Heart right ventricle (tissue), 16 donors: ENCODE results near the gene SPDYE16. TPM values are rescaled to one million over a fixed set of nuclear protein-coding genes. Genes with fewer than 3 reads are reported as not detected.
A peak's percentile ranks its signal among the peaks of the same experiment; 100 is the strongest.
"Not testable (repeated sequence)": the region's sequence is repeated elsewhere in the genome, so short reads cannot be mapped to it uniquely, and the experiment has no call there.

Experiments
- ATAC-seq, 8 donors: fragments of 200-7000 bp; cut with Tn5 transposase; one replicate each; pipeline ENCODE4 v1.9.1; 2020; ENCODE audit warnings: mild to moderate bottlenecking in 8 of 8, moderate library complexity in 8 of 8, moderate number of reproducible peaks in 1 of 8
- DNase-seq, 2 donors: peaks; one replicate each; pipeline ENCODE4 v3.0.0-alpha.2; 2020
- H3K27ac ChIP-seq, 10 donors: fragments of 200-600 bp; sonication (generic) in 2 of 10; one replicate each; pipeline versions ENCODE4 v1.5.0 to v1.8.0; 2020 to 2022; ENCODE audit warnings: mild to moderate bottlenecking in 3 of 10
- H3K27me3 ChIP-seq, 7 donors: fragments of 200-600 bp; one replicate each; pipeline ENCODE4 v1.8.0; 2021 to 2022; ENCODE audit warnings: mild to moderate bottlenecking in 2 of 7
- H3K36me3 ChIP-seq, 9 donors: fragments of 200-600 bp; sonication (generic) in 1 of 9; one replicate each; pipeline versions ENCODE4 v1.5.0 to v1.8.0; 2020 to 2022; ENCODE audit warnings: mild to moderate bottlenecking in 2 of 9
- H3K4me1 ChIP-seq, 9 donors: fragments of 200-600 bp; sonication (generic) in 1 of 9; one replicate each; pipeline versions ENCODE4 v1.5.0 to v1.8.0; 2020 to 2022; ENCODE audit warnings: mild to moderate bottlenecking in 4 of 9
- H3K4me3 ChIP-seq, 10 donors: fragments of 200-600 bp; sonication (generic) in 2 of 10; one replicate each; pipeline versions ENCODE4 v1.5.0 to v1.8.0; 2020 to 2022; ENCODE audit warnings: mild to moderate bottlenecking in 7 of 10, moderate library complexity in 2 of 10
- H3K9me3 ChIP-seq, 11 donors: fragments of 200-600 bp in 10 of 11; sonication (generic) in 2 of 11; one replicate each; pipeline versions ENCODE4 v1.5.0 to v1.8.0; 2013 to 2022; ENCODE audit warnings: mild to moderate bottlenecking in 2 of 11, control low read depth in 1 of 11, moderate library complexity in 1 of 11
- WGBS, 2 donors: extraction: QIAGEN DNeasy Blood & Tissue Kit; methylation state at CpG; one replicate each; pipeline ENCODE4 v1.1.7; 2013; ENCODE audit warnings: inconsistent platforms in 1 of 2; 5-methylcytosine and 5-hydroxymethylcytosine counted together
- intact Hi-C, 10 donors: fragments of 100-400 bp; cut with DNase I; formaldehyde crosslinking; loops; one replicate each; pipeline versions ENCODE4 v1.11.1 to v1.14.2; 2022
- polyA plus RNA-seq, 2 donors: library from polyadenylated mRNA; stranded (reverse); fragments of 200-250 nt; gene quantifications; one replicate each; pipeline ENCODE4 v1.2.3, GENCODE V29; 2013
- total RNA-seq, 10 donors: library from RNA; stranded (reverse); fragmentation: NEBNext Ultra II Directional in 3 of 10; extraction: Animal tissue kit (Norgen Biotek cat#: 25700) in 3 of 10; gene quantifications; one replicate each; pipeline versions ENCODE4 v1.2.1 to v1.2.4, GENCODE V29; 2021 to 2023
- donor health status: Arrhythmogenic right ventricular cardiomyopathy.
- donor health status: ischemic (EF 13 %, LVEDD 7.1; RV severe dilation, severe dysfunction).
- donor health status: healthy with polysubstance abuse.
- donor health status: DM: no; HTN: yes; CAD: no.
- donor health status: DM: no; HTN: no; CAD: no.
- donor health status: ischemic (EF 25% LVEDD 6.9; RV normal size, moderate dysfunction).
- donor health status: ischemic (EF 25% LVEDD 5.7; RV mildly dilated, moderate dysfunction).
- donor health status: healthy.
- donor health status: DM: yes; HTN: yes; CAD: no.
- donor health status: Ischemic cardiomyopathy.
- donor health status: ischemic (EF 35%, LVEDD 5.7; RV mildly dilated, moderate dysfunction).
- donor health status: nonischemic (EF 11% LVEDD 7.7; RV severe dilation, severe dysfunction).
- donor health status: DM: yes; HTN: yes; CAD: no.
- donor health status: PGD.
- donor health status: ischemic (EF 29% LVEDD 5.4; RV normal size, mild dysfunction).
- donor health status: nonischemic (EF 23%, LVEDD 6.1; RV moderate dilation, normal function).

SPDYE16 gene
- total and polyA plus RNA-seq, 12 donors, result 0.06 to 0.57 (median 0.22) TPM; not detected in 7

DNA sequence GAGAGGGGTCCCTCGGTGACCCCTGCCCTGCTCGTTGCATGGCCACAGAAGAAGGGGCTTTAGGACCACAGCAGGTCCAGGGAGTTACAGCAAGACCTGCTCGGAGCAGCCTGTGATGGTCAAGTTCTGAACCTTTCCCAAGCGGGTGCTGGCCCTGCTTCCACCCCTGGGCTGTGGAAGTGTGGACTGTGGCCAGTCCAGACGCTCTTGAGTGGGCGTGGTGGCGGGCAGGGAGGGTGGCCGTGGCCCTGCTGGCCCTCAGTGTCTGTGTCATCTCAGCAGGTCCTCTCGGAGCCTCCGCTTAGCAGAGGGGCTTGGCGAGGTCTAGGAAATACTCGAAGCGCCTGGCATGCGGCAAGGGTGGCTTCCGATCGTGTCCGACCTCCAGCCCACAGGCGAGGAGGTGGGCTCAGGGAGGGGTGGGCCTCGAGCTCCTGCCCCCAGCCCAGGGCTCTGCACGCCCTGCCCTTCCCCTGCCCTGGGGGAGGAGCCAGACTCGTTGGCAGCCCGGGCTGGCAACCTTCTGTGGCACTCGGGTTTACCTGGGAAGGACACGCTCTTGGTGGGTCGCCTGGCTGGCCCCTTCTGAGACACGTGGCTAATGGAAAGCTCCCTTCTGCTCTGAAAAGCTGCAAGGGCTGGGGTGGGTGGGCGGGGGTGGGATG lies 45.0 kb downstream of the SPDYE16 start:
- 87 to 90% methylated on average over 11 to 12 of the region's 27 CpGs for WGBS, 2 donors

DNA sequence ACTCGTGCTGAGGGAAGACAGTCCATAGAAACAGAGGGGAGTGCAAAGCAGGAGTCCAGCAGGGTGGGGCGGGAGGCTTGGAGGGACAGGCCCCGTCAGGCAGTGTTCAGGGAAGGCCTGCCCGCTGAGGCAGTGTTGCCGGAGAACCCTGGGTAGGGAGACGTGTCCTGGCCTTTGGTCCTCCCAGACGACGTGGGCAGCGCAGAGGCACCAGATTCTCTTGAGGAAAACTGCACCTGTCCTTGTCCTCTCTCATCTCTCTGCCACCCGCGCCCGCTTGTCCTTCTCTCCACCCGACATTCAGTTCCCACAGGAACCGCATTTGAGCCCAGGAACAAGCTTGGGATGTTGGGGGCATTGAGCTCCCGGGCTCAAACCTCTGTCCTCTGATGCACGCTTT lies 47.4 kb downstream of the SPDYE16 start:
- H3K4me3 ChIP-seq, H3K27ac ChIP-seq, H3K36me3 ChIP-seq, DNase-seq, intact Hi-C loops, H3K4me1 ChIP-seq, H3K9me3 ChIP-seq, H3K27me3 ChIP-seq, ATAC-seq: not testable (repeated sequence)
- WGBS, 2 donors, result 88 to 97% methylated on average over 12 to 15 of the region's 16 CpGs

More for the DNA sequence above, 45.0 kb downstream of the SPDYE16 start:
- H3K27me3 ChIP-seq, H3K9me3 ChIP-seq, H3K27ac ChIP-seq, H3K4me3 ChIP-seq, DNase-seq, intact Hi-C loops, H3K4me1 ChIP-seq: not testable (repeated sequence)
- peaks cover 0 to 17% (median 0%) of the 10 kb centered on the region in 9 donors for H3K36me3 ChIP-seq
- ATAC-seq, result peak in 1 of 8 donors; percentile 49

DNA sequence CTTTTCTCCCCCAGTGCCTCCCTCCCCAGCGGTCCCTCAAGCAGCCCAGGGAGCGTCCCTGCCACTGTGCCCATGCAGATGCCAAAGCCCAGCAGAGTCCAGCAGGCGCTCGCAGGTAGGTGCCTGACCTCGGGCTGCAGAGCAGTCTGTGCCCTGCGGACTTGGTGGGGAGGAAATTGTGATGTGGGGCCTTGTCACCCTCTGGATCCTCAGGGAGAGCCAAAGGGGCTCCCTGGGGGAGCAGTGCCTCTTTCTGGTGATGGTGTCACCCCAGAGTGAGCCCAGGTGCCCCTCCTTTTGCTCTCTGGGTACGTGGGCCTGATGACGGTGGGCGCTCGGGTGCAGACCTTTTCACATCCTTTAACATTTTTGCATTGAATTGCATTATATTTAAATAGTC lies 51.0 kb downstream of the SPDYE16 start:
- H3K27me3 ChIP-seq, intact Hi-C loops, H3K4me3 ChIP-seq, H3K9me3 ChIP-seq, ATAC-seq, DNase-seq, H3K27ac ChIP-seq, H3K4me1 ChIP-seq, H3K36me3 ChIP-seq: not testable (repeated sequence)
- 94 to 98% methylated on average over 4 to 5 of the region's 10 CpGs for WGBS, 2 donors

- H3K4me1 ChIP-seq, DNase-seq, H3K9me3 ChIP-seq, H3K36me3 ChIP-seq, H3K27ac ChIP-seq, intact Hi-C loops, H3K4me3 ChIP-seq, H3K27me3 ChIP-seq: not testable (repeated sequence)
- ATAC-seq, result peak in 2 of 8 donors; percentile 4 to 43
- 84 to 90% methylated on average over 4 to 5 of the region's 13 CpGs for WGBS, 2 donors
These were observed 55.1 kb downstream of the SPDYE16 start for GRCh38 chr7:76487969-76488368.

GRCh38 chr7:76486618-76487017 lies 56.5 kb downstream of the SPDYE16 start:
- DNase-seq, result not testable (repeated sequence)
- 50 to 53% methylated on average over 2 of the region's 5 CpGs for WGBS, 2 donors

GRCh38 chr7:76485822-76486610 lies 57.1 kb downstream of the SPDYE16 start:
- H3K4me1 ChIP-seq, H3K27me3 ChIP-seq, intact Hi-C loops, DNase-seq, H3K27ac ChIP-seq, H3K4me3 ChIP-seq, H3K9me3 ChIP-seq: not testable (repeated sequence)
- ATAC-seq, result peak; percentile 29 to 83 (median 52)
- WGBS, 2 donors, result 44 to 66% methylated on average over 4 to 5 of the region's 20 CpGs
- H3K36me3 ChIP-seq, result peaks cover 0 to 29% (median 0%) of the 10 kb centered on the region in 9 donors

More at GRCh38 chr7:76486618-76487017, 56.5 kb downstream of the SPDYE16 start:
- H3K27ac ChIP-seq, H3K27me3 ChIP-seq, H3K4me3 ChIP-seq, intact Hi-C loops, H3K4me1 ChIP-seq, H3K9me3 ChIP-seq: not testable (repeated sequence)
- peak in 7 of 8 donors; percentile 14 to 60 (median 46) for ATAC-seq
- H3K36me3 ChIP-seq, result peaks cover 0 to 23% (median 0%) of the 10 kb centered on the region in 9 donors

DNA sequence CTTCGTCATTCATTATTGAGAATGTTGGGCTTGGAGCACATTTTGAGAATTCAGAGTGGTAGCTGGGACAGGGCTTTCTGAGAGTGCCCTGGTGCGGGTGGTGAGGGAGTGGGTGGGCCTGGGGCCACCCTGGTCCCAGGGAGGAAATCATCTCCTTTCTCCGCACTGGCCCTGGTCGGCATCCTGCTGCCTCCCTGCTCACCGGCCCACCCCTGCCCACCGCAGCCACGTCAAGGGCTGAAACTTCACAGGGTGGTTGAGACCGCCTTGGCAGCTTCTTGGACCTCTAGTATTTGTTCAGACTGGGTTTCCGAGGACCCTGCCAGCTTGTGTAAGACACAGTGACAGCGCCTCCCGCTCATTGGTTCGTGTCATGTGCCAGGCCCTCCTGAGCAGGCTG lies 58.6 kb downstream of the SPDYE16 start:
- 81 to 89% methylated on average over 4 to 8 of the region's 12 CpGs for WGBS, 2 donors
- H3K27ac ChIP-seq, DNase-seq, H3K4me3 ChIP-seq, H3K9me3 ChIP-seq, H3K27me3 ChIP-seq, H3K4me1 ChIP-seq, intact Hi-C loops: not testable (repeated sequence)
- H3K36me3 ChIP-seq, result peaks cover 0 to 38% (median 0%) of the 10 kb centered on the region in 9 donors
- peak in 1 of 8 donors; percentile 36 for ATAC-seq

DNA sequence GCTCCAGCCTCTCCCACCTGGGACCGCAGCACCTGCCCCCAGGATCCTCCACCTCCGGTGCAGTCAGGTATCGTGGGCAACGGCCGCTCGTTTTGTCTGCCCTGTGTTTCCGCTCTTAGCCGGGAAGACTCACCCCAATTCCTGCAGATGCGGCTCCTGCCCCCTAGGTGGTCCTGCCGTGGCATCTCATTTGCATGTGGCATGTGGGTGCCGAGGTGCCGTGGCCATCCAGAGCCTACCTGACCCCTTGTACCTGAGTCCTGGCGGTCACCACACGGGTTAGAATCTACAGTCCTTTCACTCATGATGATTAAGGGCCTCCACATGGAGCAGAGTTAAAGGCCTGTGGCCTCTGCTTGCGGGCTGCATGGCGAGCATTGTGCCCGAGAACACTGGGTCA lies 60.0 kb downstream of the SPDYE16 start:
- H3K4me3 ChIP-seq, H3K4me1 ChIP-seq, H3K9me3 ChIP-seq, intact Hi-C loops, ATAC-seq, H3K27ac ChIP-seq, DNase-seq, H3K27me3 ChIP-seq: not testable (repeated sequence)
- WGBS, 2 donors, result 90 to 94% methylated on average over 16 to 17 of the region's 17 CpGs
- peaks cover 0 to 38% (median 0%) of the 10 kb centered on the region in 9 donors for H3K36me3 ChIP-seq

GRCh38 chr7:76482660-76483059 lies 60.4 kb downstream of the SPDYE16 start:
- intact Hi-C loops, H3K27me3 ChIP-seq, H3K4me3 ChIP-seq, ATAC-seq, H3K4me1 ChIP-seq, DNase-seq, H3K9me3 ChIP-seq, H3K27ac ChIP-seq: not testable (repeated sequence)
- peaks cover 0 to 38% (median 0%) of the 10 kb centered on the region in 9 donors for H3K36me3 ChIP-seq
- 96% methylated on average over 23 to 24 of the region's 24 CpGs for WGBS, 2 donors
